Loucy (cell line): ENCODE measurements around the gene N4BP2.

Source experiments
- EZH2phosphoT487 ChIP-seq: fragments of 200-600 bp; IDR thresholded peaks from 2 replicates; pipeline ENCODE4 v1.6.1; 2018; ENCODE audit warnings: antibody characterized with exemption, mild to moderate bottlenecking, moderate library complexity, borderline replicate concordance
- TF ChIP-seq, protein P1 (sequence below): fragments of 200-600 bp; sonication (generic); conservative IDR thresholded peaks from 2 replicates; pipeline ENCODE4 v1.5.1; 2014; ENCODE audit warnings: mild to moderate bottlenecking, antibody characterized with exemption, low read length

DNA sequence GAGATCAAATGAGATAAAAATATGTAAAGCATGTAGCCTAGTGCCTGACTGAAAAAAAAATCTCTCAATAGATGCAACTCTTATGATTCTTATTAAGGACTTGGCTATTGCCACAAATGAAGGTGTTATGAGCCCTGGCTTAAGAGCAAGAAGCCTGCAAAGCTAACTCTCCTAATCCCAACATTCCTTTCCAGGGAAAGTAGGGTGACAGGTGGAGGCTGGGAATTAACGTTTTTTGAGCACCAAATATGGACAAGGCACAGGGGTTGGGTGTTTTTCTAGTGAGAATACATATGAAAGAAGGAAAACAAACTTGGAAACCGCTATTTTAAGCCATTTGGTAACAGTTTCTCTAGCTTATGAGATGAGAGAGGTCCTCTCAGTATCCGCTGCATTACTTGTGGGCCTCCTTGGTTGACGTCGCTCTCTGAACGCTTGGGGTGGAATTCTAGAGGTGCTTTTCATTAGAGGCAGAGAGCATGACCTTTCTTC, 142.6 kb downstream of the N4BP2 start:
- TF ChIP-seq, protein P1, sequence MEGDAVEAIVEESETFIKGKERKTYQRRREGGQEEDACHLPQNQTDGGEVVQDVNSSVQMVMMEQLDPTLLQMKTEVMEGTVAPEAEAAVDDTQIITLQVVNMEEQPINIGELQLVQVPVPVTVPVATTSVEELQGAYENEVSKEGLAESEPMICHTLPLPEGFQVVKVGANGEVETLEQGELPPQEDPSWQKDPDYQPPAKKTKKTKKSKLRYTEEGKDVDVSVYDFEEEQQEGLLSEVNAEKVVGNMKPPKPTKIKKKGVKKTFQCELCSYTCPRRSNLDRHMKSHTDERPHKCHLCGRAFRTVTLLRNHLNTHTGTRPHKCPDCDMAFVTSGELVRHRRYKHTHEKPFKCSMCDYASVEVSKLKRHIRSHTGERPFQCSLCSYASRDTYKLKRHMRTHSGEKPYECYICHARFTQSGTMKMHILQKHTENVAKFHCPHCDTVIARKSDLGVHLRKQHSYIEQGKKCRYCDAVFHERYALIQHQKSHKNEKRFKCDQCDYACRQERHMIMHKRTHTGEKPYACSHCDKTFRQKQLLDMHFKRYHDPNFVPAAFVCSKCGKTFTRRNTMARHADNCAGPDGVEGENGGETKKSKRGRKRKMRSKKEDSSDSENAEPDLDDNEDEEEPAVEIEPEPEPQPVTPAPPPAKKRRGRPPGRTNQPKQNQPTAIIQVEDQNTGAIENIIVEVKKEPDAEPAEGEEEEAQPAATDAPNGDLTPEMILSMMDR, result no peak
- no peak for TF ChIP-seq EZH2phosphoT487
